Measurements from ENCODE around the gene DLL4. TPM values are rescaled to one million over a fixed set of nuclear protein-coding genes. Genes with fewer than 3 reads are reported as not detected.

Gene DLL4
- total RNA-seq, 4 donors from 2014 or later = 18.2 to 31.1 (median 22.6) TPM

DNA sequence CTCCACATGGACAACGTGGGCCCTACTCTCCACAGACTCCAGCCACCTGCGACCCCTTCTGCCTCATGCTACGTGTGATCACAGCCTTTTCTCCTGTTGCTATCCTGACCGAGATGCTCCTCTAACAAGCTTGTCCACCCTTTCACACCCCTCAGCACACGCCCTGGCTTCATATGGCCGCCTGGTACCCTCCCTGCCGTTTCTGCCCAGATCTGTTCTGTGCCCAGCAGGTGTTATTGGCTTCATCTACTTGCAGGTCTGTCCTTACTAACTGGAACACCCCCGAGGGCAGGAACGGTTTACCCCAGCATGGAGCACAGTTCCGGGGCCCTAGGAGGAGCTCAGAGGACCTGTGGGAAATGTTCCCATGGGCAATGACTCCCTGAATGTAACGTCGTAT is 34.1 kb downstream of the DLL4 start:
- intact Hi-C loops (cut with DNase I; ENCODE audit: low total_unique reads) = no loop called here
- TF ChIP-seq POLR2A (IDR thresholded peaks at IDR 0.05) = no peak
- no peak for TF ChIP-seq CTCF (IDR thresholded peaks at IDR 0.05)

DNA sequence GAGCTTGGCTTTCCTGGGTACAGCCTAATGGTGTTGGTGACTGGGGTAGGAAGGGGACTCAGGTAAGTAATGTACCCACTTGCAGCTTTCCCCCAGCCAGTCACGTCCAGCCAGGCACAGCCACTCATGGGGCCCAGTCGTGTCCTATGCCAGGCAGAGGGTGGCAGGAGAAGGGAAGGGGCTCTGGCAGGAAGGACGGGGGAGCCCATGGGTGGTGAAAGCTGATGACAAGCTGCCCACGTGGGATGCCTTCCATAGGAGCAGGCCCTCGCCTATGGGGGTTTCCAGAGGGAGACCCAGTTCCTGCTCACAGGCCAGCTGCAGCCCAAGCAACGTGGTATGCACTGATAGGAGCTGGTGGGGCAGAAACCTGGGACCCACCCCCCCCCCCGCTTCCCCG is 34.9 kb downstream of the DLL4 start:
- Histone ChIP-seq H3K27ac (no peak overlapping the region), H3K27me3 (no peaks in the 10 kb centered on the region), H3K4me1 (peaks cover 0 to 5% of the 10 kb centered on the region in 2 donors), H3K36me3 (no peaks in the 10 kb centered on the region), H3K9me3 (no peaks in the 10 kb centered on the region), H3K4me3 (no peak overlapping the region)
- DNase-seq = no peak
- intact Hi-C loops (cut with DNase I; ENCODE audit: low total_unique reads) = no loop called here
- TF ChIP-seq CTCF (IDR thresholded peaks at IDR 0.05) = no peak
- no peak for TF ChIP-seq POLR2A (IDR thresholded peaks at IDR 0.05)

More for the DNA sequence above, 34.1 kb downstream of the DLL4 start:
- H3K36me3 ChIP-seq = no peaks in the 10 kb centered on the region
- no peaks in the 10 kb centered on the region for H3K9me3 ChIP-seq
- no peaks in the 10 kb centered on the region for H3K27me3 ChIP-seq
- H3K4me3 ChIP-seq = no peak overlapping the region
- DNase-seq = no peak
- H3K27ac ChIP-seq = no peak overlapping the region
- peaks cover 0 to 5% of the 10 kb centered on the region in 2 donors for H3K4me1 ChIP-seq

DNA sequence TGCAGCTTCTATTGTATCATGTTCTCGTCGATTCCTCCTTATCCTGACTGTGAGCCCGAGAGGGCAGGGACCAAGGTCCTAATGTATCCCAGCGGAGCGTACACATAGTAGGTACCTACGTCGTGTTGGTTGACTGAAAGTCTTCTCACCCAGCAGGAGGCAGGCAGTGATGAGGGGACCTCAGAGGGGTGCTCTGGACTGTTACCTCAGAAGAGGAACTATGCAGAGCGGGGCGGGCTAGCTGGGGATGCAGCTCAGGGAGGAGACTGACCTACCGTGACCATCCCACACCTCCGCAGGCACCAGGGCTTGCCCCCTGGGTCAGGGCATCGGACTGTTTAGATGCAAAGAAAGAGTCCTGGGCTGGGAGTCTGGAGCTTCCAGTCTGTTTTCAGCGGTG is 35.5 kb downstream of the DLL4 start:
- no peak for TF ChIP-seq POLR2A (IDR thresholded peaks at IDR 0.05)
- Histone ChIP-seq H3K9me3 (no peaks in the 10 kb centered on the region), H3K27me3 (no peaks in the 10 kb centered on the region), H3K4me3 (no peak overlapping the region), H3K4me1 (peaks cover 0 to 5% of the 10 kb centered on the region in 2 donors), H3K27ac (no peak overlapping the region), H3K36me3 (no peaks in the 10 kb centered on the region)
- intact Hi-C loops (cut with DNase I; ENCODE audit: low total_unique reads) = no loop called here
- DNase-seq = no peak

DNA sequence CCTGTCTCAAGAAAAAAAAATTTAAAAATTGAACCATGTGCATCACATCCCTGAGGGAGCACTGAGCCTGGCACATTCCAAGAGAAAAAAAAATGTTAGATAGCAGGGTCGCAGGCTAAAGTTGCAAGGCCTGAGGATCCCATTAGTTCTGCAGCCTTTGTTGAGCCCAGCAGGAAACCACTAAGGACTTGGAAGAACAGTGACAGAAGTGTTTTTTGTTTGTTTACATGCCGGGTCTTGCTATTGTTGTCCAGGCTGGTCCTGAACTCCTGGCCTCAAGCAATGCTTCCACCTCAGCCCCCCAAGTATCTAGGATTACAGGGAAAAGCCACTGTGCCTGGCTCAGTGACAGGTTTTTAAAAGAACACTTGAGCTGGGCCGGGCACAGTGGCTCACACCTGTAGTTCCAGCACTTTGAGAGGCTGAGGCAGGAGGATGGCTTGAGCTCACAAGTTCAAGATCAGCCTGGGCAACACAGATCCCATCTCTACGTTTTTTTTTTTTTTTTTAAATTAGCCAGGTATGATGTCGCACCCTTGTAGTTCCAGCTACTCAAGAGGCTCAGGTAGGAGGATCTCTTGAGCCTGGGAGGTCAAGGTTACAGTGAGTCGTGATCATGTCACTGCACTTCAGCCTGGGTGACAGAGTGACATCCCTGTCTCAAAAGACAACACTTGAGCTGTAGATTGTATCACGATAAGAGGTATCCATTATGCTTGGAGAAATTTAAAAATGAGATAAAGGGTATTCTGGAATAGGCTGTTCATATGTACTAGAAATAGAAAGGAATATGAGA is 39.3 kb downstream of the DLL4 start:
- Histone ChIP-seq H3K4me3 (no peak overlapping the region), H3K9me3 (no peaks in the 10 kb centered on the region), H3K27ac (no peak overlapping the region), H3K36me3 (no peaks in the 10 kb centered on the region), H3K27me3 (no peaks in the 10 kb centered on the region), H3K4me1 (peaks cover 0 to 5% of the 10 kb centered on the region in 2 donors)
- intact Hi-C loops (cut with DNase I; ENCODE audit: low total_unique reads) = no loop called here
- DNase-seq = no peak
- TF ChIP-seq CTCF (IDR thresholded peaks at IDR 0.05) = no peak

DNA sequence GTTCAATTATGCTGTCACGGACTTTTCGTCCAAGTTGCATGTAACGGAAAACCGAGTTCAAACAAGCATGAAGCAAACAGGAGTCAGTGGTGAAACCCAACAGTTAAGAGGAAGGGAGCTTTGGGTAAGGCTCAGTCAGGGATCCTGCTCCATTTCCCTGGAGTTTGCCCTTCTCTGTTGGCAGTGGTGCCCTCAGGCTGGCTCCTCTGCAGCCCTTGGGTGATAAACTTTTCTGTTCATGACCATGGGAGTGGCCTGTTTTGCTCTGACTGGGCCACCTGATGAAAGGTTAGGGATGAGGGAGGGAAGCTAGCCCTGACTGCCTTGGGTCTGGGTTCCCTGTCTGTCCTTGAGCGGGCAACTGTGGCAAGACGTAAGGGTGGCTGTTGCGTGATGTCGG is 40.2 kb downstream of the DLL4 start:
- Histone ChIP-seq H3K36me3 (no peaks in the 10 kb centered on the region), H3K4me3 (no peak overlapping the region), H3K9me3 (no peaks in the 10 kb centered on the region), H3K27me3 (no peaks in the 10 kb centered on the region), H3K27ac (no peak overlapping the region), H3K4me1 (peaks cover 0 to 5% of the 10 kb centered on the region in 2 donors)
- intact Hi-C loops (cut with DNase I; ENCODE audit: low total_unique reads) = no loop called here
- no peak for DNase-seq
- no peak for TF ChIP-seq CTCF (IDR thresholded peaks at IDR 0.05)
- no peak for TF ChIP-seq POLR2A (IDR thresholded peaks at IDR 0.05)

Data from uterus (tissue), 4 donors.